HepG2 (cell line): ENCODE data around the gene JAKMIP2.

Experiments used
- CCAR2 ChIP-seq: fragments of 200-400 bp; formaldehyde crosslinking; optimal IDR thresholded peaks from 2 replicates; pipeline ENCODE3; 2018; ENCODE audit warnings: low read depth, mild to moderate bottlenecking, low read length, moderate library complexity
- CTCF ChIP-seq: sonication (generic); formaldehyde crosslinking; IDR thresholded peaks from 2 replicates; pipeline ENCODE4 v1.5.0; 2020; ENCODE audit warnings: mild to moderate bottlenecking, missing genetic modification reagents, moderate library complexity
- FOXK2 ChIP-seq: fragments of 450-650 bp; IDR thresholded peaks from 2 replicates; pipeline ENCODE4 v1.6.1; 2016
- NFE2 ChIP-seq: sonication (generic); formaldehyde crosslinking; IDR thresholded peaks from 2 replicates; pipeline ENCODE4 v1.4.0; 2020; ENCODE audit warnings: missing genetic modification reagents
- PAXIP1 ChIP-seq: sonication (generic); formaldehyde crosslinking; conservative IDR thresholded peaks from 2 replicates; pipeline ENCODE4 v1.4.0; 2020; ENCODE audit warnings: mild to moderate bottlenecking, missing genetic modification reagents, moderate library complexity
- POLR2A ChIP-seq, 2 experiments: IDR thresholded peaks; 2 replicates each; pipeline ENCODE4 v1.6.1; 2011; ENCODE audit warnings: low read depth in 2 of 2, low read length in 2 of 2, mild to moderate bottlenecking in 1 of 2, moderate library complexity in 1 of 2; ENCODE audit not compliant: insufficient read depth in 1 of 2
- PPARG ChIP-seq: conservative IDR thresholded peaks from 2 replicates; pipeline ENCODE4 v1.6.1; 2016; ENCODE audit warnings: missing biosample characterization, missing genetic modification reagents
- SETDB1 ChIP-seq: sonication (generic); formaldehyde crosslinking; IDR thresholded peaks from 2 replicates; pipeline ENCODE4 v1.5.1; 2020; ENCODE audit warnings: missing genetic modification reagents, mild to moderate bottlenecking, borderline replicate concordance
- ZNF253 ChIP-seq: sonication (generic); formaldehyde crosslinking; IDR thresholded peaks from 2 replicates; pipeline ENCODE4 v1.8.0; 2022; ENCODE audit warnings: mild to moderate bottlenecking, missing genetic modification reagents, borderline replicate concordance
- ZNF280B ChIP-seq: sonication (generic); formaldehyde crosslinking; IDR thresholded peaks from 2 replicates; pipeline ENCODE4 v1.5.0; 2020; ENCODE audit warnings: missing genetic modification reagents, mild to moderate bottlenecking, borderline replicate concordance
- TF ChIP-seq, protein P1 (sequence below): IDR thresholded peaks from 2 replicates; pipeline ENCODE4 v1.6.1; 2016
- TF ChIP-seq, protein P2 (sequence below): sonication (generic); formaldehyde crosslinking; IDR thresholded peaks from 2 replicates; pipeline ENCODE4 v1.4.0; 2020; ENCODE audit warnings: missing genetic modification reagents

DNA sequence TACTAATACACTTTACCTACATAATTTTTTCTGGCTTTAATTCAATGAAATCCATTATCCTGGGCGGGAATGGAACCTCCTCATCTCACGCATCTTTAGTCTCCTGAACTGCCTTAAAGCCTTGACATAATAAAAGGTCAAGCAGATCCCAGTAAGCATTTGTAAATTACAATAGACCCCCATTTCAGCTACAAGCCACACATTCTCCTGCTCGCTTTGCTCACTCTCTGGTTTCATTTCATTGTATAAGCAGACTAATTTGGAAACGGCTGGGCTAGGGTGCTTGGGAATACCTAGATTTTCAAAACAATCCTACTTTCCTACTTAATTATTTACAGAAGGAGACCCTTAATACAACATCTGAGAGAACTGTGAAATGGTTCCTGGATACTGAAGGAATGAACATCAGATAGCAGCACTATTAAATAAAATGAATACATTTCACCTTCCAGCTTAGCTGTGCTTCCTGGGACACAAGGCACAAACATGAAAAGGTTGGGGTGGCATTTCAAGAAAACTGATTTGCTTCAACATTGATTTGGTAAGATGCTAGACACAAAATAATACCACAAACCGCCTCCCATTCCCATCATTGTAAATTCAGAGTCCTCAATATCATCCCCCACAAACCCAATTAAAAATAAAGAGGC, 1.5 kb downstream of the JAKMIP2 start:
- TF ChIP-seq, protein P1, sequence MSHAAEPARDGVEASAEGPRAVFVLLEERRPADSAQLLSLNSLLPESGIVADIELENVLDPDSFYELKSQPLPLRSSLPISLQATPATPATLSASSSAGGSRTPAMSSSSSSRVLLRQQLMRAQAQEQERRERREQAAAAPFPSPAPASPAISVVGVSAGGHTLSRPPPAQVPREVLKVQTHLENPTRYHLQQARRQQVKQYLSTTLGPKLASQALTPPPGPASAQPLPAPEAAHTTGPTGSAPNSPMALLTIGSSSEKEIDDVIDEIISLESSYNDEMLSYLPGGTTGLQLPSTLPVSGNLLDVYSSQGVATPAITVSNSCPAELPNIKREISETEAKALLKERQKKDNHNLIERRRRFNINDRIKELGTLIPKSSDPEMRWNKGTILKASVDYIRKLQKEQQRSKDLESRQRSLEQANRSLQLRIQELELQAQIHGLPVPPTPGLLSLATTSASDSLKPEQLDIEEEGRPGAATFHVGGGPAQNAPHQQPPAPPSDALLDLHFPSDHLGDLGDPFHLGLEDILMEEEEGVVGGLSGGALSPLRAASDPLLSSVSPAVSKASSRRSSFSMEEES (CRISPR knock-in tag), result no peak
- TF ChIP-seq POLR2A (IDR thresholded peaks at IDR 0.05; ENCODE audit: insufficient read depth in 1 of 2, low read depth in 2 of 2, low read length in 2 of 2) (no peak), NFE2 (CRISPR knock-in tag) (no peak), FOXK2 (no peak), ZNF253 (CRISPR knock-in tag) (no peak), SETDB1 (no peak), PPARG (CRISPR knock-in tag) (no peak), CTCF (CRISPR knock-in tag) (no peak), CCAR2 (no peak), ZNF280B (CRISPR knock-in tag) (no peak), PAXIP1 (no peak)
- TF ChIP-seq, protein P2, sequence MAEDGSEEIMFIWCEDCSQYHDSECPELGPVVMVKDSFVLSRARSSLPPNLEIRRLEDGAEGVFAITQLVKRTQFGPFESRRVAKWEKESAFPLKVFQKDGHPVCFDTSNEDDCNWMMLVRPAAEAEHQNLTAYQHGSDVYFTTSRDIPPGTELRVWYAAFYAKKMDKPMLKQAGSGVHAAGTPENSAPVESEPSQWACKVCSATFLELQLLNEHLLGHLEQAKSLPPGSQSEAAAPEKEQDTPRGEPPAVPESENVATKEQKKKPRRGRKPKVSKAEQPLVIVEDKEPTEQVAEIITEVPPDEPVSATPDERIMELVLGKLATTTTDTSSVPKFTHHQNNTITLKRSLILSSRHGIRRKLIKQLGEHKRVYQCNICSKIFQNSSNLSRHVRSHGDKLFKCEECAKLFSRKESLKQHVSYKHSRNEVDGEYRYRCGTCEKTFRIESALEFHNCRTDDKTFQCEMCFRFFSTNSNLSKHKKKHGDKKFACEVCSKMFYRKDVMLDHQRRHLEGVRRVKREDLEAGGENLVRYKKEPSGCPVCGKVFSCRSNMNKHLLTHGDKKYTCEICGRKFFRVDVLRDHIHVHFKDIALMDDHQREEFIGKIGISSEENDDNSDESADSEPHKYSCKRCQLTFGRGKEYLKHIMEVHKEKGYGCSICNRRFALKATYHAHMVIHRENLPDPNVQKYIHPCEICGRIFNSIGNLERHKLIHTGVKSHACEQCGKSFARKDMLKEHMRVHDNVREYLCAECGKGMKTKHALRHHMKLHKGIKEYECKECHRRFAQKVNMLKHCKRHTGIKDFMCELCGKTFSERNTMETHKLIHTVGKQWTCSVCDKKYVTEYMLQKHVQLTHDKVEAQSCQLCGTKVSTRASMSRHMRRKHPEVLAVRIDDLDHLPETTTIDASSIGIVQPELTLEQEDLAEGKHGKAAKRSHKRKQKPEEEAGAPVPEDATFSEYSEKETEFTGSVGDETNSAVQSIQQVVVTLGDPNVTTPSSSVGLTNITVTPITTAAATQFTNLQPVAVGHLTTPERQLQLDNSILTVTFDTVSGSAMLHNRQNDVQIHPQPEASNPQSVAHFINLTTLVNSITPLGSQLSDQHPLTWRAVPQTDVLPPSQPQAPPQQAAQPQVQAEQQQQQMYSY (CRISPR knock-in tag), result no peak
